GM12874 (cell line): ENCODE data around the gene TMEM35B.

Source experiments
- CTCF ChIP-seq: IDR thresholded peaks from 2 replicates; pipeline ENCODE4 v1.5.1; 2011; ENCODE audit warnings: low read depth, mild to moderate bottlenecking, control low read depth, low read length, moderate library complexity; ENCODE audit not compliant: insufficient read depth

Gene TMEM35B

DNA sequence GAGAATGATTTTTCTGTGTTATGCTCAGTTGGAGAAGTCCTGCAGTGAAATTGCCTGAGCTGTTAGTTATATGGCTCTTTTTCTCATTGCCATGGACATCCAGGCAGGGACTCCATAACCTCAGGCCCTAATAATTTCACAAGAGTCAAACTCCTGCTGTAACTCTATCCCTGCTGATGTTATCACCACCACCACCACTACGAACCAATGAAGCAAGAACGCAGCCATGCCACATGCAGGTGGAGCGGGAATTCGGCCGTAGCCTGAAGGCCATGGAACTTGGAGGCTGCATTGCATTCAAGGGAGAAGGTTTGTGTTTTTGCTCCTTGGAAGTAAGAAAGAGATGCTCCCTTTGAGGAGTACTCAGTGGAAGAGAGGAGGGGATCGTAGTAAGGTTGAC is 38.9 kb downstream of the TMEM35B start:
- TF ChIP-seq CTCF = no peak
